GM19397 (cell line): ENCODE results near the gene AP3B1.

Experiments
- ATAC-seq: cut with Tn5 transposase; IDR thresholded peaks from one replicate; pipeline ENCODE4 v1.9.1; 2021; ENCODE audit warnings: mild to moderate bottlenecking, moderate library complexity; ENCODE audit not compliant: unreplicated experiment

Gene AP3B1

GRCh38 chr5:78162253-78162862 is 132.1 kb downstream of the AP3B1 start:
- no peak for ATAC-seq

- no peak for ATAC-seq
Measured at GRCh38 chr5:78157001-78157400, 137.5 kb downstream of the AP3B1 start.

GRCh38 chr5:78151594-78152271 is 142.8 kb downstream of the AP3B1 start:
- no peak for ATAC-seq

GRCh38 chr5:78137290-78137689 is 157.2 kb downstream of the AP3B1 start:
- no peak for ATAC-seq

GRCh38 chr5:78133423-78133822 is 161.1 kb downstream of the AP3B1 start:
- no peak for ATAC-seq

DNA sequence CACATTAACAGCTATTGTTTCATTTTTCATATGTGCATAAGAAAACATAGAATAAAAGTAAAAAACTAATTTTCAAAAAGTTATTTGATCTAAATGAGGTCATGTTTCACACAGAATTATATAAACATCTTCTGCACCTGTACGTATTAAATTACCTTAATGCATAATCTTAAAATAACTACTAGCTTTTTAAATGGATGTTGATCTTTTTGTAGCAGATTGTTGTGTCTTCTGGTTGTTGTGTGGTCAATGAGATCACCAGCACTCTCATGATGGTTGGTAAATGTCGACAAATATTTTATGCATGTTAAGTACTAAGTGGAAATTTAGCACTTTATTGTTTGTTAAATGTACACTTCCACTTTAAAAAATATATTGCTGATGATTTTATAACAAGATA is 162.0 kb downstream of the AP3B1 start:
- ATAC-seq: no peak

- ATAC-seq: no peak
Measured at GRCh38 chr5:78129597-78129996, 164.9 kb downstream of the AP3B1 start.

DNA sequence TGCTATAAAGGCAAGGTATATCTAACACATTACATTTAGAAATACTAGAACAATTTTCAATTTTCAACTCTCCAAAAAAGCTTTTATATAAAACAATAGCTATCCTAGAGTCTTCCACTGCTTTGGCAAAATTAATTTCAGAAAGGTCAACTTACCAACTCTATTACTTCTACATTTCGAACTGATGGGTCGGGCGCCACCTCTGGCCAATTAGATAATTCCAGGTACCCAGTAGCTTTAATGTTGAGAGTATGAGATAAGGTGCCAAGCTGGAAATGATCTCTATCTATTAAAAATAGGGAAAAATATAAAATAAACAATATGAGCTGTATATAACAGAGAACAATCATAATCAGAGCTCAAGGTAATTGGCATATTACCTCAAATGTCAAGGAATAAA is 166.6 kb downstream of the AP3B1 start:
- no peak for ATAC-seq

DNA sequence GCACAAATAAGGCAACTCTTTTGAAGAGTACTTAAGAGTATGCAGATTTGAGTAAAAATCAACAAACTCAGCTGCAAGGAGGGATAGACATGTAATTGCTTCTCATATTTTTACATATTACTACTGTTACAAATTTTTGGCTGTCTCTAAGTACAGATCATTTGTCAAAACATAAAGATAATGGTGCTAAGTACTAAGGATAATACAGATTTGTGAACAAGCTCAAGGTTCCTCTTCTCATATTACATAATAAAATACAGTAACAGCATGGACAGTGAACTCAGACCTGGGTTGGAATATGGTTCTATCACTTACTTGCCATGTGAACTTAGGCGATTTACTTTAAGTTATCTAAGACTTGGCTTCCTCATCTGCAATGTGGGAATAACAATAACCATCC is 168.0 kb downstream of the AP3B1 start:
- ATAC-seq: no peak

DNA sequence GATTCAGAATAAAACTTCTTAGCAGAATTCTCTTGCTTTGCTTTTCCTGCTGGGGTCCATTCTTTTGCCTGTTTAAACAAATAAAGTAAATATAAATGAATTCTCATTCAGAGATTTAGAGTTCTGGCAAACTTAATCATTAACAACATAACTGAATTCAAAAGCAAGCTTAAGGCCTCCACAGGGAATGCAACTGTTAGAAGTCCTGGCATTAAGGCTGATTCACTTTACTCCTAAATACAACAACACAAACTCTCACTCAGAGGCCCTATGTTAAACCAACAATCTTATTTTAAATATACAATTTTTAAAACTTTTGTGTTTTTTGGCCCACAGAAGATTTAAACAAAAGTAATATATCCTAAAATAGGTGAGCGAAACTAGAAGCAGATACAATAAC is 178.3 kb downstream of the AP3B1 start:
- no peak for ATAC-seq

GRCh38 chr5:78113689-78114264 is 180.7 kb downstream of the AP3B1 start:
- no peak for ATAC-seq

GRCh38 chr5:78112931-78113330 is 181.6 kb downstream of the AP3B1 start:
- no peak for ATAC-seq

GRCh38 chr5:78109891-78110324 is 184.6 kb downstream of the AP3B1 start:
- ATAC-seq: no peak

- no peak for ATAC-seq
Measured at GRCh38 chr5:78108564-78108963, 185.9 kb downstream of the AP3B1 start.

DNA sequence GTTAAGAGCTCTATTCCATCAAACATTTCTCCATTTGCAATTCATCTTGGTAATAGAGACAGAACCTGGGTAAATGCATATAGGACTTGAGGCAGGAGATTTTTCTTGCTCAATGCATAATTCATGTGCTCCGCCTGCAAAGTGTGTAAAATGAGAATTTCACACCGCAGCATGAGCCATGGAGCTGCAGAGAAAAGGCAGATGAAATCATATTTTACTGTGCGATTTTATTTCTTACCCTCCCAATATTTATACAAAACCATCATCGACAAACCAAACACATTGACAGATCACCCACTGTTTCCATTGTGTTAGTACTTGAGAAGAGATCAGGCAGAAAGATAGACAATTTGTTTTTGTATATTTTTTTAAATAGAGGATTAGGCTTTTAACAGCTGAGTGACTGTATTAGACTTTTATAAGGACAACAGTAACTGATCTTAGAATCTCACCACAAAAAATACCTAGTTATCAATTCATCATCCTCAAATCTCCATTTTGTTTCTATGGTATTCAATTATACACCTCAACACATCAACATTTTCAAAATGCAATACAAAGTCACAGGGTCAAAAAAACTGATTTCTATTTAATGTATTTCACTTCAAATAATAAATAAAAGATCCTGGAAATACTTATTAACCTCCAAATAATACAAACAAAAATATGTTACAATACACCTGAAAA is 191.1 kb downstream of the AP3B1 start:
- no peak for ATAC-seq

- no peak for ATAC-seq
Measured at GRCh38 chr5:78102500-78102899, 192.0 kb downstream of the AP3B1 start.

GRCh38 chr5:78095125-78095524 is 199.4 kb downstream of the AP3B1 start:
- no peak for ATAC-seq

DNA sequence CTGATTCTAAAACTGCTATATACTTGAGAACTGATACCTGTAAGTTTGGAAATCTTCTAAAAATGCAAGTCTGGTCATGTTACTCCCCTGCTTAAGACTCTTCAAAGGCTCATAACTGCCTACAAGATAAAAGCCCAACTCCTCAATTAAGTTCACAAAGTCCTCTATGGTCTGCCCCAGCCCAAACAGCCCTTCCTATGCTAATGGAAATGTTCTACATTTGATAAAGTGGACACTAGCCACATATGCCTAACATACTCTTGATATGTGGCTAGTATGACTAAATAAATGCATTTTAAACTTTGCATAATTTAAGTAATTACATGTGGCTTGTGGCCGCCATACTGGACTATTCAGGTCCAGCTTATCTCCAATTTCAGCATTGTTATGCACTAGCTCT is 204.5 kb downstream of the AP3B1 start:
- ATAC-seq: no peak

GRCh38 chr5:78078858-78079257 is 215.6 kb downstream of the AP3B1 start:
- ATAC-seq: no peak

- no peak for ATAC-seq
Measured at GRCh38 chr5:78077369-78078068, 217.0 kb downstream of the AP3B1 start.

DNA sequence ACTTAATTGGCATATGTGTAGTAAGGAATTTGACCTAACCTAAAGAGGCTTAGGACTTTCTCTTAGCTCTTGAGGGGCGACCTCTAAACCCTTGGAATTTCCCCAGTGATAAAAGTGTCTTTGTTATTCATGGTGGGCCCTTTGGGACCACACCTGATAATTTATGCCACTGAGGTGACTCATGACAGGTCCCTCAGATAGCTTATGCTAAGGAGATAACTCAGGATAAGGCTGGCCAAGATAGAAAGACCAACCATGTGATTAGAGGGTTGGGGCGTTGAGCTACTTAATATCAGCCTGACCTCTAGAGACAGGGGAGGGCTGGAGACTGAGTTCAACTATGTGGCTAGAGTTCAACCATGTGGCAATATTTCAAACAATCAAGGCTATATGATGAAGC is 218.1 kb downstream of the AP3B1 start:
- no peak for ATAC-seq
